KMS-11 (cell line): ENCODE data around the gene TMA16.

Source experiments
- H2AFZ ChIP-seq: fragments of 200-600 bp; sonication (generic); 2 replicates; pipeline ENCODE4 v1.6.1; 2016; ENCODE audit warnings: antibody characterized with exemption, mixed run types, low read depth
- H3K27ac ChIP-seq: fragments of 200-600 bp; sonication (generic); 2 replicates; pipeline ENCODE4 v1.6.1; 2016; ENCODE audit warnings: mild to moderate bottlenecking, mixed run types
- H3K27me3 ChIP-seq: fragments of 200-600 bp; sonication (generic); 2 replicates; pipeline ENCODE4 v1.6.1; 2017; ENCODE audit warnings: mild to moderate bottlenecking, low read depth, mixed run types, moderate library complexity; ENCODE audit not compliant: insufficient read depth
- H3K36me3 ChIP-seq: fragments of 200-600 bp; sonication (generic); 2 replicates; pipeline ENCODE4 v1.6.1; 2017; ENCODE audit warnings: mild to moderate bottlenecking, mixed run types; ENCODE audit not compliant: insufficient read depth
- H3K4me1 ChIP-seq: fragments of 200-600 bp; sonication (generic); 2 replicates; pipeline ENCODE4 v1.6.1; 2016; ENCODE audit warnings: mild to moderate bottlenecking, low read depth, mixed run types; ENCODE audit not compliant: poor library complexity, severe bottlenecking
- H3K4me2 ChIP-seq: fragments of 200-600 bp; sonication (generic); 2 replicates; pipeline ENCODE4 v1.7.0; 2016; ENCODE audit warnings: mild to moderate bottlenecking, mixed run types
- H3K4me3 ChIP-seq: fragments of 200-600 bp; sonication (generic); IDR thresholded peaks from 2 replicates; pipeline ENCODE4 v1.6.1; 2017; ENCODE audit warnings: low read depth, low read length, mixed read lengths; ENCODE audit not compliant: insufficient read depth
- H3K79me2 ChIP-seq: fragments of 200-600 bp; sonication (generic); 2 replicates; pipeline ENCODE4 v1.6.1; 2016; ENCODE audit warnings: low read depth, mixed run types; ENCODE audit not compliant: insufficient read depth
- H3K9ac ChIP-seq: fragments of 200-600 bp; sonication (generic); 2 replicates; pipeline ENCODE4 v1.6.1; 2016; ENCODE audit warnings: mild to moderate bottlenecking, mixed run types
- H4K20me1 ChIP-seq: fragments of 200-600 bp; sonication (generic); 2 replicates; pipeline ENCODE4 v1.6.1; 2016; ENCODE audit warnings: mild to moderate bottlenecking, mixed run types; ENCODE audit not compliant: insufficient read depth
- TF ChIP-seq, protein P1 (sequence below): fragments of 200-600 bp; sonication (generic); conservative IDR thresholded peaks from 2 replicates; pipeline ENCODE4 v1.6.1; 2017; ENCODE audit warnings: low read depth, mild to moderate bottlenecking, antibody characterized with exemption, low read length, moderate library complexity, mixed read lengths

The TMA16 gene

DNA sequence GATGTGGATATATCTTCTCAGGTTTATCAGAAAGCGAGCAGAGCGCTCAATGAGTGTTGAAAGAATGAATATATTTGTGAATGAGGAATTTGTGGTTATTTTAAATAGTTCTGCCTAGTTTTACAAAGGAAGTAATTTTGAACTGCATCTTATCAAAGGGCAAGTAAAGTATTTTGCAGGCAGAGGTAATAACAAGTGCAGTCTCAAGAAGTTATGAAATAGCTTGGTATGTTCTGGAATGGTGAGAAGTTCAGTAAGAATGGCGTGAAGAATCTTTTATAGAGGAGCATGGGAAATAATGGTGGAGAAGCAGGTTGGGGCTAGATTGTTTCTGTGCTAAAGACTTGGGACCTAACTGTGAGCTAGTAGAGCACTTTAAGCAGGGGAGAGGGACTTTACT lies 10.9 kb downstream of the TMA16 start:
- H3K36me3 ChIP-seq: peaks cover 6% of the 10 kb centered on the region; the same call in 1 of the 2 replicates
- H2AFZ ChIP-seq: no peak overlapping the region
- no peaks in the 10 kb centered on the region for H3K27me3 ChIP-seq
- peaks cover 38% of the 10 kb centered on the region for H4K20me1 ChIP-seq
- H3K4me2 ChIP-seq: no peak overlapping the region
- TF ChIP-seq, protein P1, sequence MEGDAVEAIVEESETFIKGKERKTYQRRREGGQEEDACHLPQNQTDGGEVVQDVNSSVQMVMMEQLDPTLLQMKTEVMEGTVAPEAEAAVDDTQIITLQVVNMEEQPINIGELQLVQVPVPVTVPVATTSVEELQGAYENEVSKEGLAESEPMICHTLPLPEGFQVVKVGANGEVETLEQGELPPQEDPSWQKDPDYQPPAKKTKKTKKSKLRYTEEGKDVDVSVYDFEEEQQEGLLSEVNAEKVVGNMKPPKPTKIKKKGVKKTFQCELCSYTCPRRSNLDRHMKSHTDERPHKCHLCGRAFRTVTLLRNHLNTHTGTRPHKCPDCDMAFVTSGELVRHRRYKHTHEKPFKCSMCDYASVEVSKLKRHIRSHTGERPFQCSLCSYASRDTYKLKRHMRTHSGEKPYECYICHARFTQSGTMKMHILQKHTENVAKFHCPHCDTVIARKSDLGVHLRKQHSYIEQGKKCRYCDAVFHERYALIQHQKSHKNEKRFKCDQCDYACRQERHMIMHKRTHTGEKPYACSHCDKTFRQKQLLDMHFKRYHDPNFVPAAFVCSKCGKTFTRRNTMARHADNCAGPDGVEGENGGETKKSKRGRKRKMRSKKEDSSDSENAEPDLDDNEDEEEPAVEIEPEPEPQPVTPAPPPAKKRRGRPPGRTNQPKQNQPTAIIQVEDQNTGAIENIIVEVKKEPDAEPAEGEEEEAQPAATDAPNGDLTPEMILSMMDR: no peak
- peaks cover 93% of the 10 kb centered on the region for H3K79me2 ChIP-seq
- no peak overlapping the region for H3K9ac ChIP-seq
- H3K4me1 ChIP-seq: peaks cover 3% of the 10 kb centered on the region
- no peak overlapping the region for H3K4me3 ChIP-seq
- H3K27ac ChIP-seq: no peak overlapping the region

GRCh38 chr4:163515198-163515597 lies 20.7 kb downstream of the TMA16 start:
- H3K4me1 ChIP-seq: no peaks in the 10 kb centered on the region
- H3K36me3 ChIP-seq: peaks cover 16% of the 10 kb centered on the region; the same call in 1 of the 2 replicates

GRCh38 chr4:163523791-163524365 lies 29.4 kb downstream of the TMA16 start:
- H3K4me3 ChIP-seq: no peak overlapping the region
- H4K20me1 ChIP-seq: no peaks in the 10 kb centered on the region
- H3K79me2 ChIP-seq: no peaks in the 10 kb centered on the region
- H3K9ac ChIP-seq: no peak overlapping the region
- H3K36me3 ChIP-seq: no peaks in the 10 kb centered on the region; the same call in 1 of the 2 replicates
- H3K27ac ChIP-seq: no peak overlapping the region
- TF ChIP-seq, protein P1: no peak
- no peaks in the 10 kb centered on the region for H3K27me3 ChIP-seq
- no peak overlapping the region for H2AFZ ChIP-seq
- H3K4me2 ChIP-seq: no peak overlapping the region
- no peaks in the 10 kb centered on the region for H3K4me1 ChIP-seq

More at GRCh38 chr4:163515198-163515597, 20.7 kb downstream of the TMA16 start:
- no peak overlapping the region for H3K4me3 ChIP-seq
- no peak overlapping the region for H3K27ac ChIP-seq
- no peak overlapping the region for H3K9ac ChIP-seq
- peaks cover 12% of the 10 kb centered on the region; the same call in 1 of the 2 replicates for H3K79me2 ChIP-seq
- H2AFZ ChIP-seq: no peak overlapping the region
- H3K4me2 ChIP-seq: no peak overlapping the region
- TF ChIP-seq, protein P1: no peak
- 0 out of 2 replicates have a peak, but pooled peaks cover 5% of the 10 kb centered on the region for H4K20me1 ChIP-seq
- no peaks in the 10 kb centered on the region for H3K27me3 ChIP-seq

GRCh38 chr4:163525982-163526381 lies 31.5 kb downstream of the TMA16 start:
- no peaks in the 10 kb centered on the region; the same call in 1 of the 2 replicates for H3K36me3 ChIP-seq
- H3K27ac ChIP-seq: no peak overlapping the region
- TF ChIP-seq, protein P1: no peak
- H3K4me2 ChIP-seq: no peak overlapping the region
- H3K4me3 ChIP-seq: no peak overlapping the region
- H4K20me1 ChIP-seq: no peaks in the 10 kb centered on the region
- no peak overlapping the region for H2AFZ ChIP-seq
- H3K9ac ChIP-seq: no peak overlapping the region
- no peaks in the 10 kb centered on the region for H3K27me3 ChIP-seq
- H3K4me1 ChIP-seq: no peaks in the 10 kb centered on the region
- no peaks in the 10 kb centered on the region for H3K79me2 ChIP-seq
